RWPE2 (cell line): Measurements from ENCODE around the gene IP6K3.

Experiments used
- ATAC-seq: fragments of 200-7000 bp; cut with Tn5 transposase; 3 replicates; pipeline ENCODE4 v1.9.1; 2021; ENCODE audit warnings: low read depth
- DNase-seq: peaks from one replicate; pipeline ENCODE4 v3.0.0-alpha.2; 2020; ENCODE audit warnings: low spot score
- H3K27ac ChIP-seq: fragments of 450-650 bp; 2 replicates; pipeline ENCODE4 v1.5.1; 2017; ENCODE audit warnings: mild to moderate bottlenecking; ENCODE audit not compliant: poor library complexity, severe bottlenecking
- H3K27me3 ChIP-seq: fragments of 250-450 bp; sonication (Bioruptor Pico); 2 replicates; pipeline ENCODE4 v1.5.1; 2021; ENCODE audit warnings: mild to moderate bottlenecking, moderate library complexity; ENCODE audit not compliant: insufficient read depth, poor library complexity, severe bottlenecking
- H3K36me3 ChIP-seq: fragments of 250-450 bp; sonication (Bioruptor Pico); 2 replicates; pipeline ENCODE4 v1.5.1; 2020; ENCODE audit warnings: low read depth, mild to moderate bottlenecking, moderate library complexity
- H3K4me1 ChIP-seq: fragments of 250-450 bp; sonication (Bioruptor Pico); 2 replicates; pipeline ENCODE4 v1.5.1; 2021; ENCODE audit warnings: mild to moderate bottlenecking, moderate library complexity; ENCODE audit not compliant: insufficient read depth, poor library complexity, severe bottlenecking
- H3K4me3 ChIP-seq: fragments of 250-450 bp; sonication (Bioruptor Pico); 2 replicates; pipeline ENCODE4 v1.5.1; 2021; ENCODE audit warnings: mild to moderate bottlenecking, moderate library complexity; ENCODE audit not compliant: severe bottlenecking
- H3K9me3 ChIP-seq: fragments of 250-450 bp; sonication (Bioruptor Pico); 2 replicates; pipeline ENCODE4 v1.5.1; 2021; ENCODE audit warnings: mild to moderate bottlenecking, moderate library complexity; ENCODE audit not compliant: severe bottlenecking
- TF ChIP-seq, protein P1 (sequence below): fragments of 450-650 bp; IDR thresholded peaks from one replicate; pipeline ENCODE4 v1.5.1; 2017; ENCODE audit warnings: mild to moderate bottlenecking, moderate library complexity; ENCODE audit not compliant: poor library complexity, severe bottlenecking

Gene IP6K3

DNA sequence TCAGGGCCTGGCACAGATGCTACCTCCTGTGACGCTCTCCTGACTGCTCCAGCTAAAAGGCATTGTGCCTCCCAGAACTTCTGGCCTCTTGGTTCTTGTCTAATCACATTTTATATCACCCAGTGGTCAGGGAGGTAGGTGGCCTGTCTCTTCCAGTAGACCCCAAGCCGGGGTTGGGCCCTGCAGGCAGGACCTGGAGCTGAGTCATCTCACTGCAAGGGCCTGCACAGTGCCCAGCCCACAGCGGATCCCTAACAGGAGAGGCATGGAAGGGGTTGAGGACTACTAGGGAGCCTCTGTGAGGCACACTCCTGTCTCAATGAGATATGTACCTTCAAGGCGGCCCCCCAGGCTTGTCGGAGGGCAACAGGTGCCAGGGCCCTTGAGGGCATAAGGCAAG lies 35.9 kb upstream of the IP6K3 start:
- ATAC-seq = no peak
- H3K4me3 ChIP-seq = no peak overlapping the region
- no peaks in the 10 kb centered on the region for H3K9me3 ChIP-seq
- peaks cover 73% of the 10 kb centered on the region for H3K36me3 ChIP-seq
- H3K27me3 ChIP-seq = no peaks in the 10 kb centered on the region
- TF ChIP-seq, protein P1, sequence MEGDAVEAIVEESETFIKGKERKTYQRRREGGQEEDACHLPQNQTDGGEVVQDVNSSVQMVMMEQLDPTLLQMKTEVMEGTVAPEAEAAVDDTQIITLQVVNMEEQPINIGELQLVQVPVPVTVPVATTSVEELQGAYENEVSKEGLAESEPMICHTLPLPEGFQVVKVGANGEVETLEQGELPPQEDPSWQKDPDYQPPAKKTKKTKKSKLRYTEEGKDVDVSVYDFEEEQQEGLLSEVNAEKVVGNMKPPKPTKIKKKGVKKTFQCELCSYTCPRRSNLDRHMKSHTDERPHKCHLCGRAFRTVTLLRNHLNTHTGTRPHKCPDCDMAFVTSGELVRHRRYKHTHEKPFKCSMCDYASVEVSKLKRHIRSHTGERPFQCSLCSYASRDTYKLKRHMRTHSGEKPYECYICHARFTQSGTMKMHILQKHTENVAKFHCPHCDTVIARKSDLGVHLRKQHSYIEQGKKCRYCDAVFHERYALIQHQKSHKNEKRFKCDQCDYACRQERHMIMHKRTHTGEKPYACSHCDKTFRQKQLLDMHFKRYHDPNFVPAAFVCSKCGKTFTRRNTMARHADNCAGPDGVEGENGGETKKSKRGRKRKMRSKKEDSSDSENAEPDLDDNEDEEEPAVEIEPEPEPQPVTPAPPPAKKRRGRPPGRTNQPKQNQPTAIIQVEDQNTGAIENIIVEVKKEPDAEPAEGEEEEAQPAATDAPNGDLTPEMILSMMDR = no peak
- peaks cover 21% of the 10 kb centered on the region for H3K4me1 ChIP-seq
- peak overlapping the region; percentile 78 for H3K27ac ChIP-seq
- DNase-seq = no peak

DNA sequence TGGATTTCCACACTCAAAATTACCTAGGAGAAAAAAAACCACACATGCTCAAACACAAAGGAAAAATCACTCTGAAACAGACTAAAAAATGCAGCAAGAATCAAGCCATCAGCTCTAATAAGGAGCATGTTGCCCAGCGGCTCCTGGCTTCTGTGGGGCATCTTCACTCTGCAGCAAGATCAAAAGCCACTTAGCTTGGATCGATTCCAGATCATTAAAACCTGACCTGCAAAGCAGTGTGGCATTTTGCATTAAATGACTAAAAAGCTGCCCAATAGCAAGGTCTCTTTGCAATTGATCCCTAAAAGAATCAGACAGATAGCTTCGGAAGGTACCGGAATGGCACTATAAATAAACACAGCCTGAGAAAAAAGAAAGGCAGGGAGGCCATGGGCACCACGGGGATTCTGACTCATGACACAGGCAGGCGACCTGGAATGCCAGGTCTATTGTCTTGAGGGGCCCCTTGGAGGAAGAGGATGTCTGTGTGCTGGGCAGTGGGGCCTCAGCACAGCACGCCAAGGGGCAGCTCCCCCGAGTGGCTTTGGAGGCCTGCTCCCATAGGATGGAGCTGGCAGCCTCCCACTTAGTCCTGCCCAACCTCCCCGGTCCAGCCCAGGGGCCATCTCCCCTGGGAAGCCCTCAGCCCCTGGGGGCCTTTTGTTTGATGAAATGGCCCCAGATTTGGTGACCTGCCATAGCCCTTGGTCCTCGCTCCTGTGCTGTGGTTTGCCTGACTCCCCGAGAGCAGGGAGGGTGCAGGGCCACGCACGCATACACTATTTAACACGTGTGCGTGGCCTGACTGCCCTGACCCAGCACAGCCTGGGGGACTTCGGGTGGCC lies 34.6 kb upstream of the IP6K3 start:
- DNase-seq = no peak
- Histone ChIP-seq H3K4me3 (no peak overlapping the region), H3K36me3 (peaks cover 81% of the 10 kb centered on the region), H3K4me1 (peaks cover 14% of the 10 kb centered on the region), H3K27me3 (no peaks in the 10 kb centered on the region), H3K9me3 (no peaks in the 10 kb centered on the region), H3K27ac (peak overlapping the region; percentile 78)
- TF ChIP-seq, protein P1 = no peak
- ATAC-seq = peak; percentile 94

DNA sequence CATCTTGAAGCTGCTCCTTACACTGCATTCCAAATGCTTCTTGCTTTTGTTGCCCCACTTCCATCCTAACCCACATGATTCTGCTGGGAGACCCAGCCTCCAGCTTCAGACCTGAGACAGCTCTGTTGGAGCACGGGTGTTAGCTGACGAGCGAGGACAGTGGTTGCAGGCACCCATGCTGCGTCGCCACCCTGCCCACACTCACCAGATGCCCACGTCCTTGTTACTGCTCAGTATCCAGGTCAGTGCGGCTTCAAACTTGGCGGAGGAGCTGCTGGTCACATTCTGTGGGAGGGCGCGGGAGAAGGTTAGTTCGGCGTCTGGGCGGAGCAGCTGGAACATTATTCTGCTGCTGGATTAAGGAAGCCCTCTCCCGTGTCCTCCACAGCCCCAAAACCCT lies 33.2 kb upstream of the IP6K3 start:
- no peak for ATAC-seq
- TF ChIP-seq, protein P1 = no peak
- Histone ChIP-seq H3K36me3 (peaks cover 82% of the 10 kb centered on the region), H3K4me3 (no peak overlapping the region), H3K9me3 (no peaks in the 10 kb centered on the region), H3K27ac (no peak overlapping the region), H3K4me1 (peaks cover 14% of the 10 kb centered on the region), H3K27me3 (no peaks in the 10 kb centered on the region)
- DNase-seq = no peak

DNA sequence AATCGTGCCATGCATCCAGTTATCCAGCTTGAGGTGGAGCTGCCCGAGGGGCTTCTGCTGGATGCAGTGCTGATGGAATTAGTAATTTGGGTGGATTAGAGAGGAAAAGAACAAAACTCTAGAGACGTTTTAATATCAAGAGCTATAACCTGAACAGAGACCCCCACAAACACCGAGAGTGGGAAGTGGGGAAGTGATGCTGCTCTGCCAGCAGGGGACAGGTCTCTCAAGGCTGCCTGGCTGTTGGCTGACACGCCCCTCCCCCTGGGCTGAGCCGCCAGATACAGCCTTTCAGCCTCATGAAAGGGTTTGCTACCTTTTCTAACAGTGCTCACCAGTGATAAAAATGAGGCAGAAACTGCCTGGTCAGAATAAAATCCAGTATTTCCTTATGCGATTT lies 32.6 kb upstream of the IP6K3 start:
- H3K36me3 ChIP-seq = peaks cover 83% of the 10 kb centered on the region
- TF ChIP-seq, protein P1 = no peak
- H3K4me3 ChIP-seq = no peak overlapping the region
- peaks cover 14% of the 10 kb centered on the region for H3K4me1 ChIP-seq
- ATAC-seq (no peak), DNase-seq (no peak)
- H3K27ac ChIP-seq = no peak overlapping the region
- H3K9me3 ChIP-seq = no peaks in the 10 kb centered on the region
- H3K27me3 ChIP-seq = no peaks in the 10 kb centered on the region
